ENCODE results near the gene TWIST2.

The TWIST2 gene

DNA sequence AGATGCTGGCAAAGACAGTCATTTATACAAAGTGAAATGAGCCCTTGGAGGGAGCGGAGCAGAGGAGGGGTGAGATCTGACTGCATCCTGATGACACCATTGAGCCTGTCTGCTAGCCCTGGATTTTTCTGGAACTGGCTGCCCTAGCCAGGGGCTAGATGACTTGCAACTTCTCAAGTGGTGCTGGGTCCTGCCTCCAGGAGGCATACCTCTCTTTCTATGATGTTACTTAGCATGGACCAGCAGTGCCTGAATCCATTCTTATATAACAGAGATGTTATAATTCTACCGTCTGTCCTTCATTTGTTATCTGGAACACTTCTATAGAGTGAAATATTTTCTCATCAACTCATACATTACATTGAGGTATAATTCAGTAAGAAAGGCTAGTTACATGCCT, 8.5 kb upstream of the TWIST2 start:
- no peak for DNase-seq

DNA sequence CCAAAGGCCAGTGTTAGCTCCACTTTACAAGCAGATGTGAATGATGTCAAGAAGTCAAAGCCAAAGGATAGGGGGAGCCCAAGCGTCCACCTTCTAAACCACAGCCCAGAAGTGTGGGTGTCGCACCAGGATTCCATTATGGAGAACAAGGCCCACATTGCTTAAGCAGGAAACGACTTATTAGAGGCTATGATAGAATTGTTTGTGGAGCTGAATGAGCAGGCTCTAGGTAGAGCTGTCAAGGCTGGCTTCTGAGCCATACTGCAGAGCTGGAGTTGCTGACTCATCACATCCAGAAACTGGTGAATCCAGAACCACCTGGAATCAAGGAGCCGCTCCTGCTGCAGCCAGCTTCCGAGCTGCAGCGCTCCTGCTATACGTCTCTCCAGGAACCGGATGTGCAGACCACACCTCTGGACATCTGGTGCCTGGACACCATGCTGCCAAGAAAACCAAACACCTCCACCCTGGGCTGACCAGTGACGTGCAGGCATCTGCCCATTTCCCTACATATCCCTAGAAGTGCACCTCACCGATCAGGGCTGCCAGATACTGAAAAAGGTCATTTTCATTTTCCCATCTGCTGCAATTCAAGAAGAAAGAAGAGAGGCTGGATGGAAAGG, 6.2 kb upstream of the TWIST2 start:
- no peak for DNase-seq

DNA sequence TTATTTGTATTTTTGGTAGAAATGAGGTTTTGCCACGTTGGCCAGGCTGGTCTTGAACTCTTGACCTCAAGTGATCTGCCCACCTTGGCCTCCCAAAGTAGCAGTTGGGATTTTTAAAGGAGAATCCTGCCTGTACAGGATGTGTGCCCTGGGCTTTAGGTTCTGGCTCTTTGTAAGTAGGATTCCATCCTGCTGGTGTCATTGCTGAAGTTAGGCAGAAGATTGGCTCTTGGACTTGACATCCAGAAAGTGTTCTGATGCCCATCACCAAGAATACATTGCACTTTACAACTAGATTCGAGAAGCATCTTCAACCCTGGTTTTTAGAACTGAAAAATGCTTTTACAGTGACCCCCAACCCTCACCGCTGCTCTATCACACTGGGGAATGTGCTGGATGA, 4.4 kb upstream of the TWIST2 start:
- DNase-seq: no peak

DNA sequence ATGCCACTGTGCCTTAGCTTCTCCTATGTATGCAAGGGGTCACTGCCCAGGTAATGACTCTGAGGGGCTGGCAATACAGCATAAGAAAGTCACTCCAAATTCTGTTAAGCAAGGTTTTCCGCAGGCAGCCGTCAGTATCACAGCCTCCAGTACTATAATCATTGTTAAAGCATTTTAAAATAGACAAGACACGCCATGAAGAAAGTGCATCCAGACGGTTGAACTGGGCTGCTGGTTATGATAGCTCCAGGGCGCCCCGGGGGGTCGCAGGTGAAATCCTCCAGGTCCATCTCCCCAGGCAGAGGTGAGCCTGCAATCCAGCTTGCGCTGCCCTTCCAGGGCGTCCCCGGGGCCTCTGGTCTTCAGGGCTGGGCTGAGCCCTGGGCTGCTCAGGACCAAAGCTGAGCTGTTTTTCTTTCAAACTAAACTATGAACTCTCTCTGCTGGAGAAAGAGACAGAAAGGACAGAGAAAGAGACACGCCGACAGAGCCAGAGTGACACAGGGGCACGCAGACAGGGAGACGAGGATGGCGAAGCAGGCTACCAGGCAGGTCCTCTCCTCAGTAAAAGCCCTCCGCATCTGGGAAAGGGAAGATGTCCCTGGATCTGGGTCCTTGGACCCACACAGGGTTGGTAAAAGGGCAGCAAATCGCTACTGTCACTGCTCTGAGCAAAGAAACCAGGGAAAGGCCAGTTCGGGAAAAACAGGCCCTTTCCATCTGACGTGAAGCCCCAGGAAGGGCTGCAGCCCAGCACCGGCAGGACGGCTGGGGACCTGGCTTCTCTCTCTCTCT, 2.1 kb upstream of the TWIST2 start:
- DNase-seq: no peak

DNA sequence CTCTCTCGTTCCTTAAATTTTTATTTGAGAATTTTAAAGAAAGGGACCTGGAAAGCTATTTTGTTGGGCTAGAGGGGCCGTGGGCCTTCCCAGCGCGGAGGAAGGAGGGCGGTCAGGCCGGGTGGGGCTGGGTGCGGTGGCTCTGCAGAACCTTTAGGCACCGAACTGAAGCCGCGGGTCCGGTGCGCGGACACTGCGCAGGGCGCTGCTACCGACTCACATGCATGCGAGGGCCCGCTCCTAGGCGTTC, 1.6 kb upstream of the TWIST2 start:
- DNase-seq: no peak

DNA sequence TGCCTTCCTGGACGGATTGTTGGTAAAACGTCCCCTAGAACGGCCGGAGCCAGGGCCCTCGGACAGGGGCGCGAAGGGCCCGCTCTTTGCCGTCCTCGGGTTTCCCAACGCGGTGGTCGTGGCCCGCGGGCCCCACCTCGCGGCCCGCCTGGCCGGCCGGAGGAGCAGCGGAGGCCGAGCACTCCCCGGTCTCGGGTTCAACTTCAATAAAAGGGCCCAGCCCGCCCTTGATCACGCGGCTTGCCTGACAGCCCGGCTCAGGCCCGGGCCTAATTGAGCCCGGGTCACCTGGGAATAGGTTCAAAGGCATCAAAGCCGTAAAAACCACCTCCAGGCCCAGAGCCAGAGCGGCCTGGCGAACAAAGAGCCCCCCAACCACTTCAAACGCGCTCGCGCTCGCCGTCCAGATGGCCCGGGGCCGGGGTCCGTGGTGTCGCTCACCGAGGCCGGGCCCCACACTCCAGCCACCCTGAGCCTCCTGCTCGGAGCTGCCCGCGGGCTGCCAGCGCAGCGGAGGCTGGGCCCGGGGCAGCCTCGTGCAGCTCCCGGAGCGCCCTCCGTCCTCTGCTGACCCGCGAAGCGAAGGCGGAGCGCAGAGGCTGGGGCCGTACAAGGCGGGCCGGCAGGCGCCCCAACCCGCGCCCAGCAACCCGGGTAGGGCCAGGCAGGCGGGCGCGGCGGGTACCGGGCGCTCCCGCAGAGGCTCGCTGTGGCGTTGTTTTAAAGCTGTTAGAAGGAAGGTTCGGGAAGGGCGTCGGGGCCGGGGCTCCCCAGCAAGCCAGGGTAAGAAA, 1.1 kb upstream of the TWIST2 start:
- no peak for DNase-seq

DNA sequence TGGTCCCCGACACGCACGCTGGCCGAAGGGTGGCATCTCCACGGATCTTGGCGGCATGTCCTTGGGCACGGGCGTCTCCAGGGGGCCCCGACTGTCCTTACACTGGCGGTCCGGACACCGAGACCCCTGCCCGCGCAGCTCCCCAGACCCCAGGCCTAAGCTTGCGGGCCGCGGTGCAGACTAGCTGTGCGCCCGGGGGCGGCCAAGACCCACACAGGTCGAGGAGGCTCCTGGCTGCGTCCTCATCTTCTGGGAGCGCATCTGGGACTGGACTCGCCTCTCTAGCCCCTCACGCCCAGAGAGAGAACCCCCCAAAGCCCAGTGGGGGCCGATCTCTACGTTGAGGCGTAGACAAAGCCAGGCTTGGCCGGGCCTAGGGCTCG, 475 bp upstream of the TWIST2 start:
- no peak for DNase-seq

DNA sequence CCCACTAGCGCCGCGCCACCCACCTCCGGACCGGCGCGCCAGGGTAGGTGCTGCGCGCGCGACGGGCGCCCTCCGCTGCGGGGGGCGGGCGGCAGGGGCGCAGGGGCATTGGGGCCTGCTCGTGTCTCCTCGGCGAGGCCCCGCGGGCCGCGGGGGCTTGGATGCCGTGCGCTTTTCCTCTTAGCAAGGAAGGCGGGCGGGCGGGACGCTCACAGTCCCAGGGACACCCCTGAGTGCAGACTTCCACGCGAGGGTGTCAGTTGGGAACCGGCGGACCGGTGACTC, 748 bp downstream of the TWIST2 start:
- DNase-seq: no peak

DNA sequence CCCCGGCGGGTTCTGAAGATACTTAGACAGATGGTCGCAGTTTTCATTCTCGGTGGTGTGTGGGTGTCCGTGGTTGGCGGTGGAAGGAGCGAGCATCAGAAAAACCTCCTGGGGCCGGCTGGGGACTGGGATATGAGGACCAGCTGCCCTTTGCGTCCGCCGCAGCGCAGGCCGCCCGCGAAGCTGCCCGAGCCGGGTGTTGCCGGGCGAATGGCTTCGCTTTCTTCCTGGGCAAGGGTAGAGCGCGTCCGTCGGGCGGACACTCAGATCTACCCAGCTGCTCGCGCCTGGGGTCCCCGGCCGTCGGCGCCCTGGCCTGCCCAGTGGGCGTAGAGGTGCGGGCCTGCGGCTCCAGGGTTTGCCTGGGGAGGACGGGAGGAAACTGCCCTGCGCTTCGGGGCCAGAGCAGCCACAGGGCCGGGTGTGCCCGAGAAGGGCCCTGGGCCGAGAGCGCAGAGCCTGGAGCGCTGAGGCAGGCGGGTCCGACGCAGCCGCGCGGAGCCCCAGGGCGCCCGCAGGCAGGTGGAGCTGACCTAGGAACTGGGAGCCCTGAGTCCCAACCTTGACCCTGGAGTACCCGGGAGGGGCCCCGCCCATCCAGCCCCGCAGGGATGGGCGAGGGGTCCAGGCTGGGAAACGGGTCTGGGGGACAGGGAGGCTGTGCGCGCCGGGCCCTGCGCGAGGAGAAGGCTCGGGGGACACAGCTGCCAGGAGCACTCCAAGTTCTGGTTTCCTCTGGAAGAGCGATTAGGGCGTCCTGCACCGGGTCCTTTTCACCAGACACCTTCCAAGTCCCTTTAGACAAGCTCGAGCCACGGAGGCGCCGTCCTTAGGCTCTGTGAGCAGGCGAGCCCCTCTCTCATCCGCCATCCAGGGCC, 1.3 kb downstream of the TWIST2 start:
- DNase-seq: no peak

DNA sequence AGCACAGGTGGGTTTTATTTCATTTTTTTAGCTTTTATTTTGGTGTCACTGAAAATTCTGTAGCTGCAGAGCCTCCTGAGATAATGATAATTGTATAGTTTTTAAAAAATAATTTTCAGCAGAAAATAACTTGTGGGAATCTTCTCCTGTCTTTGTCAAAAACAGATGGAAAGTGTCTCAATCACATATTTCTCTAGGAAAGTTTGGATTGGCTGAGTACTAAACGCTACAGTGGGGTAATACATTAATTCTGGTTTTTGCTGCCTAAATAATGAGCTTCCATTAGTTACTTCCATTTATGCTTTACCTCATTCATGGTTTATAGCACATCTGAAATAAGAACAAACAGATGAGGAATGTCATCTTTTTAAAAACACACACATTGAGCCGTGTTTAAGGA, 2.2 kb downstream of the TWIST2 start:
- DNase-seq: no peak

DNA sequence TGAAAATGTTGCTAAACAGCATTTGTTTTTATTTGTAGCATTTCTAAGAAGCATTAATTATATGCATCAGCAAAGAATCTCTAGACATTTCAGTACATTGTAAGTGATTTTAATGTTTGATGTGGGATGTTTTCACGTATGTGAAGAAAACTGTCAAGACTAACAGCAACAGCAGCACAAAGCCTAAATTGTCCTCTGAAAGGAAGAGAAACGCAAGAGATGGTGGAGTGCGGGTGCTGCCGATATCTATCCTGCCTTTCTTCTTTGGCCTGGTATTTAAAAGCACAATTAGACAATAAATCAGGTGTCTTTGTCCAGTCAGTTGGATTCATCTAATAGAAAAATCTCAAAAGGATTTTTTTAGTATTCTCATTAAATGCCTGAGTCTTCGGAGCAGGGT, 3.1 kb downstream of the TWIST2 start:
- no peak for DNase-seq

DNA sequence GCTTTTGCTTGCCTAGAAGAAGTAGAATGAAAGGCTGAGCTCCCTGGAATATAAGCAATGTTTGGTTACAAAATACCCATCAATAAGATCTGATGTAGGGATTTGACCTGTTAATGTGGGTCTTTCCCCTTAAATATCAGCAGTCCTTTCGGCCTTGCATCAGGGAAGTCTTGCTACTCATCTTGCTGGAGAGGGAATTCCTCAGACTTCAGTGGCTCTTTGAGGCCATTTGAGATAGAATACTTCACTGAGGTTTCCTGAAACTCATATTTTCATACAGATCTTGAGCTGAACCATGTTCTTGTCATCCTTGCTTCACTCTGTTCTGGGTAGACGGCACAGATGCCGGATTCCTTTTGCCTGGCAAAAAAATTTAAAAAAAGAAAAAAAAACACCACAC, 3.9 kb downstream of the TWIST2 start:
- no peak for DNase-seq

DNA sequence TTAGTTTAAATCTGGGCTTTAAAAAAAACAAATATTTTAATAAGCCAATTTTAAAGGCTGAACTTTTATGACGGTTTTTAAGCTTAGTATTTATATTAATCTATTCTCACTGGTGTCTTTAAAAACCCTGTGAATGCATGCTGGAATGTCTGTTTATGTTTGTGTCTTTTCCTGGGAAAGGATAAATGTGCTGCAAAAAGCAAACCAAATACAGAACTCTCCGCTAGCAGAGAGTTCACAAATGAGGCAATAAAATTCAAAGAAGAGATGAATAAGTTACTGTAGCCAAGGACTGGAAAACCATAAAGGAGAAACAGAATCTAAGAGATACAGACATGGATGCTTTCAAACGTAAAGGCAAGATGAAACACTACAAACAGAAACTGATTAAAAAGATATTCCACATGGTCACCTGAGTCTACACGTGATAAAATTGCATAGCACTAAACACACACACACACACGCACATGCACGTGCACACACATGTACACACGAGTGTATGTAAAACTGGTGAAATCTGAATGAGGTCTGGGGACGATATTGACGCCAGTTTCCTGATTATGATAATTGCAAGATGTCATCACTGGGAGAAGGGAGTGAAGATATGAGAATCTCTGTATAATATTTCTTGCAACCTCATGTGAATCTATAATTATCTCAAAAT, 4.5 kb downstream of the TWIST2 start:
- DNase-seq: no peak

DNA sequence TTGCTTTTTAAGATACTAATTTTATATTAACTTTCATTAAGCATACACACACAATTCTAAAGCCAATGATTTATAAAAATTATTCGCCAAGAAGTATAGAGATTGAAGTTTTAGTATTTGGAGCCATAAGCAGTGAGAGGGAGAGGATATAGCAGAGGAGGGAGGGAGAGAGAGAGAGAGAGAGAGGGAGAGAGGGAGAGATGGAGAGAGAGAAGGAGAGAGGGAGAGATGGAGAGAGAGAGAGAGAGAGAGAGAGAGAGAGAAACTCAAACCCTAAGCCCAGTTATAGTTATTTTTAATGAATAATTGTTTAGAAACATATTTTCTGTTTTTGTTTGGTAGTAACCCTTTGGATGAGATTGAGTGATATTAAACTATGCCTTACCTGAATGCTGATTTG, 5.3 kb downstream of the TWIST2 start:
- DNase-seq: no peak

DNA sequence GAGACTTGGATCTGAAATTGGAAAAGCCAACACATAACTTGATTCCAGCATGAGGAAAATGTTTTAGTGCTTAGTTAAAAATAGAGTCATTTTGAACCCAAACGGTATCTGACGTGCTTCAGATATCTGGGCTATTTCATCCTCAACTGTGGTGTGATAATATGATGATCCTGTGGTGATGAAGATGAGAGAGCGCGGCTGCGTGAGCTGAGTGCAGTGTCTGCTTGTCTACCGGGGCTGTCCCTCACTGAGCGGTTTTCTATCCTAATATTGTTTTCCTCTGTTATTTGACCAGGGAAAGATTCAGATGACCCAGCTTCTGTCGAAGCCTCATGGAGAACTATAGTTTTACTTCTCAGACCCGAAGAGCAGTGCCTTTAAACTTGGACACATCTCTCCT, 5.8 kb downstream of the TWIST2 start:
- DNase-seq: no peak

DNA sequence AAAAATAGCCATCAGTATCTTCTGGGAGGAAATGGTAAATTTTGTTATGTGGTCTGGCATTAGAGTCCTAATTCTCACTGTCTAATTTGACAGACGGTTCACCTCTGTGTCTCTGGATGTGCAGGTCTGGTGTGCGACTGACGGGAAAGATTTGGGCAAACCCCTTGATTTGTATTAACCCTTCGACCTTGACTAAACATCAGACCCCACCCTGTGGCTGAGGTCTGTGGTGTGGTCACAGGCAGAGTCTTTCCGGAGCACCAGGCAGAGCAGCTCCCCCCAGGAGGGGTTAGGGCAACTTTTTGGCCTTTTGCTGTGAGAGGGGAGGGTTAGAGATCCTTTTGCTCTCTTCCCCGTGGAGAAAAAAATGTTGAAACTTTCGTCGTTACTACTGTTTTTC, 6.4 kb downstream of the TWIST2 start:
- DNase-seq: no peak

DNA sequence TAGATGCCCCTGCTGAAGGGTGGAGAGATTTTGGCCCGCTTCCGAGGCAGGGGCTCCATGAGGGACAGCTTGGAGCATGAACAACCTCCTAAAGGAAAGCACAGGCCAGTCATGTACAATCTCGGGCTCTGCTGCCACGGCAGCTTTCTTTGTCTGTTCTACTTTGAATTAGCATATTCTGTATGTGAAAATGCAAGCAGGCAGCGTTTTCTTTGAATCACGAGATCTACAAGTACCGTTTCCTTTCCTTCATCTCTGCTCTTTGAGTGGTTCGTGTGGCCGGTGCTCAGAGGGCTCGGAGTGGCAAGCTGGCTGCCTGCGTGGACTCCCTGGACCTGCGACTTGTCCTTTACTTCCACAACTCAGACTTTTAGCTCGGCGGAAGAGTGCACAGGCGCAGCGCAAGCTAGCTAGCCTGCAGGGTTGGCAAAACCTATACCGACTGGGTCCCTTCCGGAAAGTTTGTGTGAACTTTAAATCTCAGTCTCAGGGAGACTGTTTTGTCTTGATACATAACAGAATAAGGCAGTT, 6.9 kb downstream of the TWIST2 start:
- no peak for DNase-seq

DNA sequence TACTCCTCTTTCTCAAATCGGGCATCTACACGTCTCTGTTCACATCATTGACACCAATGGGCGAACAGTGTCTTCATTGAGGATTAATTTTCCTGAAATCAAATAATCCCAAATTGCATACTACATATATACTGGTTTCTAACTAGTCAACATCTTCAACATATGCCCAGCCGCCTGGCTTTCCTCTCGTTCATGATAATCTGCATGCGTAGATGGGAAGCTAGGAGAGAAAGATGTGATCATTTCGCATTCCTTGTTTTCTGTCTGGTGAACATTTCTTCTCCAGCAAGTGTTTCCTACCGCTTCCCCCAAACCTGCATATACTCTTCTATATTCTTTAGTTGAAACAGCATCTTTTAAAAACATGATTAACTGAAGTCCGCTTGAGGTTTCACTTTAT, 7.4 kb downstream of the TWIST2 start:
- no peak for DNase-seq

DNA sequence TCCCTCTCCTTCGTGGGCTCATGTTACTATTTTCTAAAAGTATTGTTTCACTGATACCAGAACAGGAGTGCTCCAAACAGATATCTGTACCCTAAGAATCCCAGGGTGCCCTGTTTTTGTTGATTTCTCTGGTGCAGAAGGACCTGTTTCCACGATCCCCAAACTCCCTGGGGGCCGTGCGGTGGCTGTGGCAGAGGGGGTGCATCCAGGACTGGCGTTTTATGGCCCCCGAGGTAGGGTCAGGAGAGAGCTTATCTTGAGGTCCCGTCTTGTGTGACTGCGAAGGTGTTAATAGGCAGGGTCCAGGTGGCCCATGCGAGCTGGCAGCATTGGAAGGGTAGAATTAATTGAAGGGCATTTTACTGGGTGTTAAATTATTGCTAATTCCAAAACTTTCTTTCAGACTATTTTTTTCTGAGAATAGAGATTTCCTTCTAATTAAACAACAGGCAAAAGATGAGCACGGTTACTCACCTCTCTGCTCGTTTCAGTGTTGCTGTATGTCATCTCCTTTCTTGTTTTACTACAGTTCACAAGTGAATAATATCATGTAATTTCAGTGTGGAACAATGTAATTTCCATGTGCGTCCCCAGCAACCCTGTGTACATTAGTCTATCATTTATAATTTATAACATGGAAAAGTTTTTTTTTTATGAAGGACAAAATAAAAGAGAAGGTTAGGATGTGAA, 8.2 kb downstream of the TWIST2 start:
- DNase-seq: no peak

DNA sequence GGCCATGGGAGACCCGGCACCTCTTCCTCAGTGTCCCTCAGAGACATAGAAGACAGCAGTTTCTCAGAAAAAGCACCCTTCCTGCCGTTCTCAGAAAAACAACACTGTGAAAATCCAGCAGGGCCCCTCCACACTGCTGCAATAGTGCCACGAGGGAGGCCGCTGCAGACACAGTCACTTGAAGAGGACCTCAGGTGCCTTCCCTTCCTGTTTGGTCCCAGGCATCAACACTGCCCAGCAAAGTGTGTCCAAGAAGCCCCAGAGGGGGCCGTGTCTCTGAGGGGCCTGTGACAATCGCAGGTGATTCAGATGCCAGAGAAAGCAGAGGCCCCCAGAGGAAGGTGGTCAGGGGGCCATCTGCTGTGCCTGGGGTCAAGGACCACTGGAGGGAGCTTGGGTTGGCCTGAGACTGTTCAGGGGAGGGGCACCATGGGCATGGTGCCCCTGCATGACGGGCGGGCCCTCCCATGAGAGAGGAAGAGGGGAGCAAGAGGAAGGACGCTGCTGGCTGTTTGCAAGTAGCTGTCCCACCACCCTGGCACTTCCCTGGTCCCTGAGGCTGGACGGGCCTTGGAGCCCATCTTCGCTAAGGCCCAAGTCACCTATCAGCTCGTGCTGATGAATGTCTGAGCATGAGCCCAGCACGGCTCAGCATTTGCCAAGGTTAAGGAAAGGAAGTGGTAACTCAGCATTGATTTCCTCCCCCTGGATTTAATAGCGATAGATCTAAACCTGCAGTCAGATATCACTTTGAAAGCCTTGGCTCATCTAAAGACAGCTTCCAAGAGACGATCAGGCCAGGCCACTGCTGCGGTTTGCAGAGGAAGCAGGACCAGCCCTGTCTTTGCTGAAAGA, 9.1 kb downstream of the TWIST2 start:
- DNase-seq: no peak

DNA sequence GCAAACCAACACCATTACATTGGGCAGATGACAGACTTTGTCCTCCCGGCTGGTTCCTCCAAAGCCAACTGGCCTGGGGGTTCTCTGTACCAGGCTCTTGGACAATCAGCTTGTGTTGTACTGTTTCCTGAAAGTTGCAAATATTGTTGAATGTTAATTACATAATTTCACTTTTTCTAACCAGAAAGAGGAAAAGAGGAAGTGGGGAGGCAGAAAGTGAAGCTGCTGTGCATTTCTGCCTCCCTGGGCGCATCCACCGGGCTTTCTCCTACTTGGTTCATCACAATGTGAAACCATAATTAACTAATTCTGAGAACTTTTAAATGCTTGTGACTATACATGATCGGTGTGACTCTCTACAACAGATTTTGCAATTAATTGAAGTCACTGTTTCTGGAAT, 10.1 kb downstream of the TWIST2 start:
- DNase-seq: no peak

Measured in central memory CD4-positive, alpha-beta T cell (primary cell).